ENCODE data around the gene TUBG1. TPM values are rescaled to one million over a fixed set of nuclear protein-coding genes. Genes with fewer than 3 reads are reported as not detected.
"Not testable (repeated sequence)": the region's sequence is repeated elsewhere in the genome, so short reads cannot be mapped to it uniquely, and the experiment has no call there.

TUBG1 gene
- polyA plus RNA-seq, 1 of the 3 experiments (the other 2 are of a cell fraction): 145 TPM

GRCh38 chr17:42659932-42660274 lies 50.4 kb downstream of the TUBG1 start:
- DNase-seq; H4K20me1 ChIP-seq (ENCODE audit: insufficient read depth); H3K9me3 ChIP-seq; H3K27me3 ChIP-seq (ENCODE audit: insufficient read depth); H2AFZ ChIP-seq (ENCODE audit: low read depth); H3K9me2 ChIP-seq: not testable (repeated sequence)
- ChIA-PET POLR2A (interaction anchor here (0.6 to 1.9 kb wide), 4 partner anchors 8 to 1427 kb away, joined by 3 to 8 read pairs (median 6); partner anchors contain the start of genes PLEKHH3 and PSMC3IP), CTCF (interaction anchor here (6.0 to 11.0 kb wide), 2 partner anchors 17 to 81 kb away, joined by 36 to 121 read pairs; partner anchors contain the start of genes PLEKHH3 and PSMC3IP)
- H3K36me3 ChIP-seq (replicated peaks in 1 of 2; ENCODE audit: control insufficient read depth in 1 of 2, insufficient read depth in 2 of 2, low read length in 1 of 2): peaks cover 10 to 32% of the 10 kb centered on the region in 2 experiments
- peaks cover 27% of the 10 kb centered on the region for H3K79me2 ChIP-seq (ENCODE audit: insufficient read depth)
- peak overlapping the region; percentile 79; the same call in 1 of the 2 replicates for H3K9ac ChIP-seq
- H3K27ac ChIP-seq (ENCODE audit: low read depth in 2 of 2, low read length in 1 of 2): peak overlapping the region in 1 of 2 experiments; percentile 87; a peak in 3 of 4 replicates
- H3F3A ChIP-seq (replicated peaks; ENCODE audit: insufficient read depth): peaks cover 13% of the 10 kb centered on the region
- 100% methylated on average over 1 of the region's 14 CpGs for whole genome bisulfite sequencing (ENCODE audit: low lambda C conversion rate)
- H3K4me1 ChIP-seq (ENCODE audit: control insufficient read depth in 1 of 2, insufficient read depth in 2 of 2, low read depth in 1 of 2, low read length in 1 of 2): peaks cover 8 to 12% of the 10 kb centered on the region in 2 experiments; a peak in 2 of 4 replicates
- peak overlapping the region; percentile 60 to 72 for H3K4me3 ChIP-seq (ENCODE audit: low read depth in 2 of 2, low read length in 1 of 2)
- peak overlapping the region; percentile 85 for H3K4me2 ChIP-seq

- POLR2A ChIA-PET: interaction anchor here (1.1 kb wide), 1 partner anchor 11 kb away, joined by 4 read pairs; no protein-coding TSS in a partner anchor
- peak overlapping the region; percentile 85 for H3K4me2 ChIP-seq
- H3K9ac ChIP-seq: peak overlapping the region; percentile 41; the same call in 1 of the 2 replicates
- DNase-seq: no peak
- H3K4me1 ChIP-seq (ENCODE audit: control insufficient read depth in 1 of 2, insufficient read depth in 2 of 2, low read depth in 1 of 2, low read length in 1 of 2): peaks cover 8 to 12% of the 10 kb centered on the region in 2 experiments; a peak in 2 of 4 replicates
- H3F3A ChIP-seq (replicated peaks; ENCODE audit: insufficient read depth): peaks cover 13% of the 10 kb centered on the region
- 28% methylated on average over 7 of the region's 7 CpGs for WGBS (ENCODE audit: low lambda C conversion rate)
- peak overlapping the region; percentile 62 to 87 for H3K27ac ChIP-seq (ENCODE audit: low read depth in 2 of 2, low read length in 1 of 2)
- peaks cover 15 to 32% of the 10 kb centered on the region in 2 experiments for H3K36me3 ChIP-seq (replicated peaks in 1 of 2; ENCODE audit: control insufficient read depth in 1 of 2, insufficient read depth in 2 of 2, low read length in 1 of 2)
- no peaks in the 10 kb centered on the region for H3K9me2 ChIP-seq
- no peak overlapping the region for H2AFZ ChIP-seq (ENCODE audit: low read depth)
- no peaks in the 10 kb centered on the region for H4K20me1 ChIP-seq (ENCODE audit: insufficient read depth)
- H3K9me3 ChIP-seq: no peaks in the 10 kb centered on the region
- no peaks in the 10 kb centered on the region for H3K27me3 ChIP-seq (ENCODE audit: insufficient read depth)
- H3K79me2 ChIP-seq (ENCODE audit: insufficient read depth): peaks cover 30% of the 10 kb centered on the region
- peak overlapping the region in 1 of 2 experiments; percentile 72; a peak in 3 of 4 replicates for H3K4me3 ChIP-seq (ENCODE audit: low read depth in 2 of 2, low read length in 1 of 2)
- CTCF ChIA-PET: interaction anchor here (1.6 to 11.0 kb wide), 3 partner anchors 16 to 82 kb away, joined by 7 to 121 read pairs (median 36); partner anchors contain the start of genes PLEKHH3 and PSMC3IP
- no peak for TF ChIP-seq GABPA (IDR thresholded peaks at IDR 0.05; ENCODE audit: low read depth)
- TF ChIP-seq MAX (IDR thresholded peaks at IDR 0.05; ENCODE audit: low read depth): 0 out of 2 replicates have a peak, but pooled peaks have one; percentile 23
- TF ChIP-seq USF1 (IDR thresholded peaks at IDR 0.05; ENCODE audit: borderline replicate concordance, low read depth): no peak
- no peak for TF ChIP-seq FOXM1 (IDR thresholded peaks at IDR 0.05; ENCODE audit: low read depth)
- TF ChIP-seq GATA2 (CRISPR knock-in tag; IDR thresholded peaks at IDR 0.05): no peak
- peak; percentile 72; the same call in 1 of the 2 replicates for TF ChIP-seq SIN3A (IDR thresholded peaks at IDR 0.05; ENCODE audit: borderline replicate concordance, low read depth, low read length)
- TF ChIP-seq MEF2A (IDR thresholded peaks at IDR 0.05; ENCODE audit: borderline replicate concordance, low read depth): no peak
- no peak for TF ChIP-seq IRF3 (IDR thresholded peaks at IDR 0.05; ENCODE audit: low read depth, low read length)
- TF ChIP-seq NFIC (IDR thresholded peaks at IDR 0.05; ENCODE audit: borderline replicate concordance): peak; percentile 47; the same call in 1 of the 2 replicates
- TF ChIP-seq MXI1 (IDR thresholded peaks at IDR 0.05; ENCODE audit: low read depth, low read length): no peak
- peak; percentile 66; the same call in 1 of the 2 replicates for TF ChIP-seq TCF12 (IDR thresholded peaks at IDR 0.05)
- TF ChIP-seq RXRA (IDR thresholded peaks at IDR 0.05; ENCODE audit: borderline replicate concordance, low read depth): no peak
- peak; percentile 95 for TF ChIP-seq PBX3 (IDR thresholded peaks at IDR 0.05)
- peak; percentile 86 for TF ChIP-seq JUND (IDR thresholded peaks at IDR 0.05)
- no peak for TF ChIP-seq CTCF (IDR thresholded peaks at IDR 0.05)
- TF ChIP-seq TAF1 (IDR thresholded peaks at IDR 0.05; ENCODE audit: borderline replicate concordance, low read depth, low read length): no peak
- TF ChIP-seq FOSL2 (IDR thresholded peaks at IDR 0.05; ENCODE audit: borderline replicate concordance, low read depth): peak; percentile 87
- TF ChIP-seq FOXJ3 (CRISPR knock-in tag; IDR thresholded peaks at IDR 0.05): no peak
- no peak for TF ChIP-seq RFX5 (IDR thresholded peaks at IDR 0.05; ENCODE audit: low read length)
- no peak for TF ChIP-seq TEAD4 (IDR thresholded peaks at IDR 0.05; ENCODE audit: borderline replicate concordance, insufficient read depth)
- peak in 1 of 2 experiments; percentile 64; a peak in 1 of 4 replicates for TF ChIP-seq EP300 (IDR thresholded peaks at IDR 0.05; ENCODE audit: borderline replicate concordance in 1 of 2, low read depth in 1 of 2, low read length in 1 of 2)
- TF ChIP-seq POLR2AphosphoS5 (IDR thresholded peaks at IDR 0.05; ENCODE audit: low read depth, low read length): 0 out of 2 replicates have a peak, but pooled peaks have one; percentile 31
Measured at GRCh38 chr17:42660692-42661345, 51.3 kb downstream of the TUBG1 start.

Measured in SK-N-SH (cell line).